Measurements from ENCODE around the gene KRTAP9-2. TPM values are rescaled to one million over a fixed set of nuclear protein-coding genes. Genes with fewer than 3 reads are reported as not detected.
"Not testable (repeated sequence)": the region's sequence is repeated elsewhere in the genome, so short reads cannot be mapped to it uniquely, and the experiment has no call there.

The KRTAP9-2 gene
- polyA plus RNA-seq, 1 experiment, result not detected

DNA sequence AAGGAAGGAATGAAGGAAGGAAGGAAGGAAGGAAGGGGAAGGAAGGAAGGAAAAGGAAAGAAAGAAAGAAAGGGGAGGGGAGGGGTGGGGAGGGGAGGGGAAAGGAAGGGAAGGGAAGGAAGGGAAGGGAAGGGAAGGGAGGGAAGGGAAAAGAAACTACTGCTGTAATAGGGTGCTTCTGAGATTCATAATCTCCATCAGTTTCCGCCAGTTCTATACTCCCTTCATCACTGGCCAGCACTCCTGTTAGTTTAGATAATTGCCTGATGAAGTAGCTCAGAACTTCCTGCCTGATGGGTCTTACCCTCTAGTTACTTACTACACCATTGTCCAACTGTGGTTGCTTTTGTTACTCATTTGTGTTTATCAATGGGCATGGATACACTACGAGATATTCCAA is 36.8 kb downstream of the KRTAP9-2 start:
- POLR2A ChIA-PET, result no interaction called here
- Histone ChIP-seq H3K4me3 (ENCODE audit: low read depth, low read length) (no peak overlapping the region), H3K27me3 (ENCODE audit: control insufficient read depth, insufficient read depth, low read length) (no peaks in the 10 kb centered on the region), H3K36me3 (ENCODE audit: control insufficient read depth, insufficient read depth, low read length) (no peaks in the 10 kb centered on the region)
- CTCF ChIA-PET, result interaction anchor here (0.6 kb wide), 1 partner anchor 14 kb away, joined by 3 read pairs; no protein-coding TSS in a partner anchor
- TF ChIP-seq CTCF (IDR thresholded peaks at IDR 0.05; ENCODE audit: insufficient read depth, low read depth, low read length), result no peak
- no peak for DNase-seq (ENCODE audit: low read depth)

GRCh38 chr17:41264599-41264998 is 38.2 kb downstream of the KRTAP9-2 start:
- no peaks in the 10 kb centered on the region for H3K27me3 ChIP-seq (ENCODE audit: control insufficient read depth, insufficient read depth, low read length)
- no peak for DNase-seq (ENCODE audit: low read depth)
- H3K36me3 ChIP-seq (ENCODE audit: control insufficient read depth, insufficient read depth, low read length), result no peaks in the 10 kb centered on the region
- no peak overlapping the region for H3K4me3 ChIP-seq (ENCODE audit: low read depth, low read length)
- no peak for TF ChIP-seq CTCF (IDR thresholded peaks at IDR 0.05; ENCODE audit: insufficient read depth, low read depth, low read length)
- CTCF ChIA-PET, result no interaction called here
- POLR2A ChIA-PET, result no interaction called here

DNA sequence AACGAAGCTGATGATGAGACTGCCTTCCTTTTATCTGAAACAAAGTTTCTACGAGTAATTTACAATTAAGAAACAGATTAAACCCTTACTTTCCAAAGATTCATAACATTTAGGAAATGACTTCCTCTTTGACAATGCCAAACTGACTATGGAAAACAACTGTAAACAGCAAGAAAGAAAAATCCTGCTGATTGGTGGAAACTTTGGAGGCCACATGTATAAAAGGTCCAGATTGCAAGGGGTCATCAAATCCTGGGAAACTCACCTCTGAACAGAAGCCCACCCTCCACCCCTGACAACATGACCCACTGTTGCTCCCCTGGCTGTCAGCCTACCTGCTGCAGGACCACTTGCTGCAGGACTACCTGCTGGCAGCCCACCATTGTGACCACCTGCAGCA is 38.6 kb downstream of the KRTAP9-2 start, which contains the start of gene KRTAP9-6:
Gene KRTAP9-6, plus strand, starts transcription at position 301 of the 400 bp plus-strand sequence. Its CDS starts 0 bp downstream, at position 301.
- TF ChIP-seq CTCF (IDR thresholded peaks at IDR 0.05; ENCODE audit: insufficient read depth, low read depth, low read length), result no peak
- ChIA-PET POLR2A (no interaction called here), CTCF (no interaction called here)
- H3K27me3 ChIP-seq (ENCODE audit: control insufficient read depth, insufficient read depth, low read length), result no peaks in the 10 kb centered on the region
- H3K4me3 ChIP-seq (ENCODE audit: low read depth, low read length), result no peak within 1 kb of the TSS
- H3K36me3 ChIP-seq (ENCODE audit: control insufficient read depth, insufficient read depth, low read length), result no peaks in the 10 kb centered on the region
- no peak for DNase-seq (ENCODE audit: low read depth)

DNA sequence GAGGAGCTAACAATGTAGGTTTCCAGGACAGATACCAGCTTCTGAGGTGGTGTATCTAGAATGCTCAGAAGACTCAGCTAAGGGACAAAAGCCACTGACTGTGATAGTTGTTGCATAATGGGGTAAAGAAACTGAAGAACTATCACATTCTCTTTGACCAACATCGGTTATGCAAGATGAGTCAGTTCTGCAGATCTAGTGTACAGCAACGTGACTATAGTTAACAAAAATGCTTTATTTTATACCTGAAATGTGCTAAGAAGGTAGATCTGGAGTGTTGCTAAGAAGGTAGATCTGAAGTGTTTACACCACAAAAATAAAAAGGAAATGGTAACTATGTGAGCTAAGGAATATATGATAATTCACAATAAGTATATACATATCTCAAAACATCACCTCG is 41.3 kb downstream of the KRTAP9-2 start:
- DNase-seq (ENCODE audit: low read depth), result no peak
- no peaks in the 10 kb centered on the region for H3K36me3 ChIP-seq (ENCODE audit: control insufficient read depth, insufficient read depth, low read length)
- TF ChIP-seq CTCF (IDR thresholded peaks at IDR 0.05; ENCODE audit: insufficient read depth, low read depth, low read length), result no peak
- CTCF ChIA-PET, result no interaction called here
- POLR2A ChIA-PET, result no interaction called here
- no peak overlapping the region for H3K4me3 ChIP-seq (ENCODE audit: low read depth, low read length)
- H3K27me3 ChIP-seq (ENCODE audit: control insufficient read depth, insufficient read depth, low read length), result no peaks in the 10 kb centered on the region

DNA sequence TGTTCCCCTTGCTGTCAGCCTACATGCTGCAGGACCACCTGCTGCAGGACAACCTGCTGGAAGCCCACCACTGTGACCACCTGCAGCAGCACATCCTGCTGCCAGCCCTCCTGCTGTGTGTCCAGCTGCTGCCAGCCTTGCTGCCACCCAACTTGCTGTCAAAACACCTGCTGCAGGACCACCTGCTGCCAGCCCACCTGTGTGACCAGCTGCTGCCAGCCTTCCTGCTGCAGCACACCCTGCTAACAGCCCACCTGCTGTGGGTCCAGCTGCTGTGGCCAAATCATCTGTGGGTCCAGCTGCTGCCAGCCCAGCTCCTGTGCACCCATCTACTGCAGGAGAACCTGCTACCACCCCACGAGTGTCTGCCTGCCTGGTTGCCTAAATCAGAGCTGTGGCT is 44.9 kb downstream of the KRTAP9-2 start:
- POLR2A ChIA-PET; H3K27me3 ChIP-seq (ENCODE audit: control insufficient read depth, insufficient read depth, low read length); DNase-seq (ENCODE audit: low read depth); CTCF ChIA-PET; H3K36me3 ChIP-seq (ENCODE audit: control insufficient read depth, insufficient read depth, low read length); H3K4me3 ChIP-seq (ENCODE audit: low read depth, low read length): not testable (repeated sequence)

DNA sequence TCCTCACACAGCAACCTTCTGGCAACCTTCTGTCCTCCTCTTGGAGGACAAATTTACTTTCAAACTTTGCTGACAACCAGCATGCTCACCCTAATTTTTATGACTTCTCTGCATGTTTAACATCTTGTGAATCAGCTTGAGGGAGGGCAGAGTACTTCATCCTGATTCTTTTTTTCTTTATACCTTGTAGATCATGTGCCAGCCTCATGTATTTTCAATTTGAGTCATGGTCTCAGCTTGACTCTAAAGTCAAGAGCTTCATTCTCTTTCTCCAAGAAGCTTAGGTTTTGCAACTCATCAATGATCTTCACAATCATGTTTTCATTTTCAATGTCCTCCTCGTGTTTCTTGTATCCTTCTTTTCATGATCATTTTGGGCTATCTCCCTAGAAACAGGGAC is 45.4 kb downstream of the KRTAP9-2 start:
- Histone ChIP-seq H3K27me3 (ENCODE audit: control insufficient read depth, insufficient read depth, low read length) (no peaks in the 10 kb centered on the region), H3K4me3 (ENCODE audit: low read depth, low read length) (no peak overlapping the region), H3K36me3 (ENCODE audit: control insufficient read depth, insufficient read depth, low read length) (no peaks in the 10 kb centered on the region)
- POLR2A ChIA-PET, result no interaction called here
- DNase-seq (ENCODE audit: low read depth), result no peak
- TF ChIP-seq CTCF (IDR thresholded peaks at IDR 0.05; ENCODE audit: insufficient read depth, low read depth, low read length), result no peak
- CTCF ChIA-PET, result no interaction called here

DNA sequence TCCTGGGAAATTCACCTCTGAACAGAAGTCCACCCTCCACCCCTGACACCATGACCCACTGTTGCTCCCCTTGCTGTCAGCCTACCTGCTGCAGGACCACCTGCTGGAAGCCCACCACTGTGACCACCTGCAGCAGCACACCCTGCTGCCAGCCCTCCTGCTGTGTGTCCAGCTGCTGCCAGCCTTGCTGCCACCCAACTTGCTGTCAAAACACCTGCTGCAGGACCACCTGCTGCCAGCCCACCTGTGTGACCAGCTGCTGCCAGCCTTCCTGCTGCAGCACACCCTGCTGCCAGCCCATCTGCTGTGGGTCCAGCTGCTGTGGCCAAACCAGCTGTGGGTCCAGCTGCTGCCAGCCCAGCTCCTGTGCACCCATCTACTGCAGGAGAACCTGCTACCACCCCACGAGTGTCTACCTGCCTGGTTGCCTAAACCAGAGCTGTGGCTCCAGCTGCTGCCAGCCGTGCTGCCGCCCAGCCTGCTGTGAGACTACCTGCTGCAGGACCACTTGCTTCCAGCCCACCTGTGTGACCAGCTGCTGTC is 49.3 kb downstream of the KRTAP9-2 start, which contains the start of gene KRTAP9-7:
Gene KRTAP9-7, plus strand, starts transcription at position 51 of the 543 bp plus-strand sequence. Its CDS starts 0 bp downstream, at position 51.
- H3K27me3 ChIP-seq (ENCODE audit: control insufficient read depth, insufficient read depth, low read length); H3K4me3 ChIP-seq (ENCODE audit: low read depth, low read length); H3K36me3 ChIP-seq (ENCODE audit: control insufficient read depth, insufficient read depth, low read length); DNase-seq (ENCODE audit: low read depth); POLR2A ChIA-PET: not testable (repeated sequence)
- CTCF ChIA-PET, result interaction anchor here (0.6 to 1.5 kb wide), 2 partner anchors 15 to 29 kb away, joined by 3 to 4 read pairs; no protein-coding TSS in a partner anchor
